Ishikawa (cell line): Measurements from ENCODE around the gene CDC42EP4.

Source experiments
- CREB1 ChIP-seq: IDR thresholded peaks from 2 replicates; pipeline ENCODE4 v1.6.1; 2012; ENCODE audit warnings: low read depth
- FOXM1 ChIP-seq: IDR thresholded peaks from 2 replicates; pipeline ENCODE4 v1.6.1; 2012; ENCODE audit warnings: low read depth, borderline replicate concordance
- REST ChIP-seq: IDR thresholded peaks from 2 replicates; pipeline ENCODE4 v1.6.1; 2012; ENCODE audit warnings: low read depth, mild to moderate bottlenecking

DNA sequence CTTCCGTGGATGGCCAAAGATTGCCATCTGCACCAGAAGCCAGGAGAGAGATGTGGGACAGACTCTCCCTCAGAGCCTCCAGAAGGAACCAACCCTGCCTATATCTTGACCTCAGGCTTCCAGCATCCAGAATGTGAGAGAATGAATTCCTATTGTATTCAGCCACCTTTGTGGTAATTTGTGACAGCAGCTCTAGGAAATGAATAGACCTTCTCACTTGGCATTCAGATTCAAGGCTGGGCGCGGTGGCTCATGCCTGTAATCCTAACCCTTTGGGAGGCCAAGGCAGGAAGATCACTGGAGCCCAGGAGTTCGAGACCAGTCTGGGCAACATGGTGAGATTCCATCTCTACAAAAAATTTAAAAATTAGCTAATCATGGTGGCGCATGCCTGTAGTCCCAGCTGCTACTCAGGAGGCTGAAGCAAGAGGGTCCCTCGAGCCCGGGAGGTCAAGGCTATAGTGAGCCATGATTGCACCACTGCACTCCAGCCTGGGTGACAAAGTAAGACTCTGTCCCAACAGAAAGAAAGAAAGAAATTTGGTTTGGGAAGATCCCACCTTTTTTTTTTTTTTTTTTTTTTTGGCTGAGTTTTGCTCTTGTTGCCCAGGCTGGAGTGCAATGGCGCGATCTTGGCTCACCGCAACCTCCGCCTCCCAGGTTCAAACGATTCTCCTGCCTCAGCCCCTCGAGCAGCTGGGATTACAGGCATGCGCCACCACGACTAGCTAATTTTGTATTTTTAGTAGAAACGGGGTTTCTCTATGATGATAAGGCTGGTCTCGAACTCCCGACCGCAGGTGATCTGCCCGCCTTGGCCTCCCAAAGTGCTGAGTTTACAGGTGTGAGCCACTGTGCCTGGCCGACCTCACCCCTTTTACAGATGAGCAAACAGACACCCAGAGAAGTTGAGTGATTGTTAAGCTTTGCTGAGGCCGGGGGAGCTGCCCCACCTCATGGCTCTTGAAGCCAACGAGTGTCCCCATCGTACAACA is 45.9 kb downstream of the CDC42EP4 start:
- TF ChIP-seq CREB1 (no peak), REST (no peak), FOXM1 (no peak)
